Loucy (cell line): ENCODE results near the gene ZFTA.
A peak's percentile ranks its signal among the peaks of the same experiment; 100 is the strongest.

Experiments used
- H2AFZ ChIP-seq: fragments of 200-600 bp; sonication (generic); 2 replicates; pipeline ENCODE4 v1.6.0; 2016; ENCODE audit warnings: antibody characterized with exemption, mild to moderate bottlenecking, low read length, moderate library complexity
- H3F3A ChIP-seq: fragments of 200-600 bp; 2 replicates; pipeline ENCODE4 v1.6.0; 2016; ENCODE audit warnings: antibody characterized with exemption, low read depth, mild to moderate bottlenecking
- H3K27me3 ChIP-seq: fragments of 200-600 bp; sonication (generic); 2 replicates; pipeline ENCODE4 v1.6.1; 2014; ENCODE audit warnings: low read length, mild to moderate bottlenecking; ENCODE audit not compliant: insufficient read depth, poor library complexity, severe bottlenecking
- H3K36me3 ChIP-seq: fragments of 200-600 bp; sonication (generic); 2 replicates; pipeline ENCODE4 v1.6.1; 2016; ENCODE audit warnings: low read length; ENCODE audit not compliant: insufficient read depth
- H3K4me1 ChIP-seq: fragments of 200-600 bp; sonication (generic); 2 replicates; pipeline ENCODE4 v1.5.1; 2014; ENCODE audit warnings: low read length, mild to moderate bottlenecking; ENCODE audit not compliant: insufficient read depth, poor library complexity, severe bottlenecking
- H3K4me2 ChIP-seq: fragments of 200-600 bp; sonication (generic); 2 replicates; pipeline ENCODE4 v1.6.0; 2014; ENCODE audit warnings: antibody characterized with exemption, low read length, low read depth, mild to moderate bottlenecking; ENCODE audit not compliant: poor library complexity, severe bottlenecking
- H3K4me3 ChIP-seq: fragments of 200-600 bp; sonication (generic); 2 replicates; pipeline ENCODE4 v1.5.1; 2014; ENCODE audit warnings: low read length, mild to moderate bottlenecking, mixed read lengths; ENCODE audit not compliant: poor library complexity, severe bottlenecking
- H3K79me2 ChIP-seq: fragments of 200-600 bp; sonication (generic); 2 replicates; pipeline ENCODE4 v1.6.1; 2014; ENCODE audit warnings: low read length; ENCODE audit not compliant: insufficient read depth
- H3K9ac ChIP-seq: fragments of 200-600 bp; sonication (generic); 2 replicates; pipeline ENCODE4 v1.6.0; 2014; ENCODE audit warnings: mild to moderate bottlenecking, low read depth, low read length, moderate library complexity; ENCODE audit not compliant: poor library complexity, severe bottlenecking
- H3K9me2 ChIP-seq: fragments of 200-600 bp; sonication (generic); replicated peaks from 2 replicates; pipeline ENCODE4 v1.6.1; 2016; ENCODE audit warnings: low read depth, low read length, mixed read lengths
- H3K9me3 ChIP-seq: fragments of 200-600 bp; sonication (generic); 2 replicates; pipeline ENCODE4 v1.6.1; 2014; ENCODE audit warnings: mild to moderate bottlenecking, antibody characterized with exemption, low read length, low read depth; ENCODE audit not compliant: insufficient read depth
- H4K20me1 ChIP-seq: fragments of 200-600 bp; sonication (generic); 2 replicates; pipeline ENCODE4 v1.6.0; 2014; ENCODE audit warnings: antibody characterized with exemption, low read length, mild to moderate bottlenecking; ENCODE audit not compliant: insufficient read depth, poor library complexity, severe bottlenecking
- CTCF ChIP-seq: fragments of 200-600 bp; sonication (generic); conservative IDR thresholded peaks from 2 replicates; pipeline ENCODE4 v1.5.1; 2014; ENCODE audit warnings: mild to moderate bottlenecking, antibody characterized with exemption, low read length
- EZH2phosphoT487 ChIP-seq: fragments of 200-600 bp; IDR thresholded peaks from 2 replicates; pipeline ENCODE4 v1.6.1; 2018; ENCODE audit warnings: antibody characterized with exemption, mild to moderate bottlenecking, moderate library complexity, borderline replicate concordance

The ZFTA gene

GRCh38 chr11:63769714-63770455 lies 1.3 kb upstream of the ZFTA start:
- H4K20me1 ChIP-seq, result peaks cover 32% of the 10 kb centered on the region
- H3K36me3 ChIP-seq, result no peaks in the 10 kb centered on the region
- peaks cover 28% of the 10 kb centered on the region for H3K79me2 ChIP-seq
- H3K4me2 ChIP-seq, result peak overlapping the region; percentile 83
- no peaks in the 10 kb centered on the region for H3K9me3 ChIP-seq
- peaks cover 4% of the 10 kb centered on the region; the same call in 1 of the 2 replicates for H3F3A ChIP-seq
- no peak for TF ChIP-seq CTCF
- TF ChIP-seq EZH2phosphoT487, result no peak
- H3K9me2 ChIP-seq, result no peaks in the 10 kb centered on the region
- H3K9ac ChIP-seq, result peak overlapping the region; percentile 46
- peaks cover 38% of the 10 kb centered on the region for H3K4me1 ChIP-seq
- peaks cover 8% of the 10 kb centered on the region for H3K27me3 ChIP-seq
- H2AFZ ChIP-seq, result peak overlapping the region; percentile 81; the same call in 1 of the 2 replicates
- peak overlapping the region; percentile 98 for H3K4me3 ChIP-seq

- Histone ChIP-seq H3K4me3 (peak overlapping the region; percentile 98), H3K9me2 (no peaks in the 10 kb centered on the region), H3K36me3 (no peaks in the 10 kb centered on the region), H2AFZ (peak overlapping the region; percentile 81), H3K4me2 (peak overlapping the region; percentile 83), H3K9me3 (no peaks in the 10 kb centered on the region), H3K27me3 (peaks cover 8% of the 10 kb centered on the region), H3K4me1 (peaks cover 38% of the 10 kb centered on the region), H3K9ac (peak overlapping the region; percentile 46), H4K20me1 (peaks cover 35% of the 10 kb centered on the region), H3F3A (peaks cover 4% of the 10 kb centered on the region; the same call in 1 of the 2 replicates), H3K79me2 (peaks cover 28% of the 10 kb centered on the region)
- TF ChIP-seq EZH2phosphoT487, result no peak
- TF ChIP-seq CTCF, result no peak
These were observed 603 bp upstream of the ZFTA start for GRCh38 chr11:63769042-63769713.

GRCh38 chr11:63767565-63768236 lies 874 bp downstream of the ZFTA start:
- H3K36me3 ChIP-seq, result no peaks in the 10 kb centered on the region
- peaks cover 8% of the 10 kb centered on the region for H3K27me3 ChIP-seq
- no peaks in the 10 kb centered on the region for H3K9me2 ChIP-seq
- peak overlapping the region; percentile 98 for H3K4me3 ChIP-seq
- peaks cover 4% of the 10 kb centered on the region; the same call in 1 of the 2 replicates for H3F3A ChIP-seq
- H2AFZ ChIP-seq, result peak overlapping the region; percentile 34; the same call in 1 of the 2 replicates
- H3K4me1 ChIP-seq, result peaks cover 38% of the 10 kb centered on the region
- H3K9ac ChIP-seq, result peak overlapping the region; percentile 74
- H3K9me3 ChIP-seq, result no peaks in the 10 kb centered on the region
- peak overlapping the region; percentile 98 for H3K4me2 ChIP-seq
- TF ChIP-seq EZH2phosphoT487 (no peak), CTCF (no peak)
- H4K20me1 ChIP-seq, result peaks cover 35% of the 10 kb centered on the region
- H3K79me2 ChIP-seq, result peaks cover 28% of the 10 kb centered on the region
